HEK293 (cell line): ENCODE data around the gene PSD4.

Experiments used
- BCL11A ChIP-seq: fragments of 450-650 bp; formaldehyde crosslinking; IDR thresholded peaks from 2 replicates; pipeline ENCODE4 v1.5.1; 2016; ENCODE audit warnings: low read depth, missing biosample characterization, missing genetic modification characterization
- CTCF ChIP-seq: fragments of 450-650 bp; formaldehyde crosslinking; IDR thresholded peaks from 2 replicates; pipeline ENCODE4 v1.5.1; 2016; ENCODE audit warnings: missing biosample characterization, missing genetic modification characterization
- ELK4 ChIP-seq: IDR thresholded peaks from 2 replicates; pipeline ENCODE4 v1.6.1; 2011; ENCODE audit warnings: mild to moderate bottlenecking, low read depth, low read length, borderline replicate concordance
- REPIN1 ChIP-seq: fragments of 450-650 bp; formaldehyde crosslinking; IDR thresholded peaks from 2 replicates; pipeline ENCODE4 v1.5.1; 2017; ENCODE audit warnings: missing biosample characterization, missing genetic modification characterization, low read depth
- ZNF175 ChIP-seq: fragments of 450-650 bp; formaldehyde crosslinking; IDR thresholded peaks from 2 replicates; pipeline ENCODE4 v1.5.1; 2016; ENCODE audit warnings: missing biosample characterization, missing genetic modification characterization
- ZNF23 ChIP-seq: fragments of 450-650 bp; formaldehyde crosslinking; IDR thresholded peaks from 2 replicates; pipeline ENCODE4 v1.5.1; 2016; ENCODE audit warnings: missing biosample characterization, missing genetic modification characterization, borderline replicate concordance
- ZNF362 ChIP-seq: fragments of 450-650 bp; formaldehyde crosslinking; IDR thresholded peaks from 2 replicates; pipeline ENCODE4 v1.5.1; 2016; ENCODE audit warnings: missing biosample characterization, missing genetic modification characterization
- ZNF670 ChIP-seq: fragments of 450-650 bp; formaldehyde crosslinking; IDR thresholded peaks from 2 replicates; pipeline ENCODE4 v1.5.1; 2016; ENCODE audit warnings: missing biosample characterization, missing genetic modification characterization, low read depth

DNA sequence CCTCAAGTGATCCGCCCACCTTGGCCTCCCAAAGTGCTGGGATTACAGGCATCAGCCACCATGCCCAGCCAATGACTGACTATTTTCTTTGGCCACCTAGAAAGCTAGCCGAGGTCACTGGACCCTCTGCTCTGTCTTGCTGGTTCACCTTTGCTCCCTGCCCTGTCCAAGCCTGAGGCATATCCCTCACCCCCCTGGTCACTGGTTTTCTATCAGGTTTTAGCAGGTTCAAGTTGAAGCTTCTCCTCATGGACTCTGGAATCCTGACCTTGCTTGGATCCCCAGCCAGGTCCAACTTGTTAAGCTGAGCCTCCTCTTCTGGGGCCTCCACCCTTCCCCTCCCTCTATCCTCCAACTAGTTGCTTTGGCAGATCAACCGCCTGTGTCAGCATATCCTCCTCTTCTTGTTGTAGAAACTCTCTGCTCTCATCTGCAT lies 71.5 kb downstream of the PSD4 start:
- TF ChIP-seq CTCF (no peak), ZNF670 (no peak), ELK4 (no peak), ZNF362 (tag by site-specific recombination) (no peak), ZNF23 (tag by site-specific recombination) (no peak), ZNF175 (tag by site-specific recombination) (no peak), BCL11A (tag by site-specific recombination) (no peak), REPIN1 (no peak)
